Colonic mucosa (tissue), 4 donors: Measurements from ENCODE around the gene CACNG4. TPM values are rescaled to one million over a fixed set of nuclear protein-coding genes. Genes with fewer than 3 reads are reported as not detected.

Experiments
- DNase-seq: peaks from one replicate; pipeline ENCODE4 v3.0.0-alpha.2; 2020
- H3K27ac ChIP-seq: fragments of 200-600 bp; one replicate; pipeline ENCODE4 v1.8.0; 2021
- H3K27me3 ChIP-seq: fragments of 200-600 bp; one replicate; pipeline ENCODE4 v1.8.0; 2021
- H3K36me3 ChIP-seq: fragments of 200-600 bp; one replicate; pipeline ENCODE4 v1.8.0; 2021
- H3K4me1 ChIP-seq: fragments of 200-600 bp; one replicate; pipeline ENCODE4 v1.8.0; 2021; ENCODE audit warnings: mild to moderate bottlenecking
- H3K4me3 ChIP-seq: fragments of 200-600 bp; one replicate; pipeline ENCODE4 v1.8.0; 2021
- H3K9ac ChIP-seq, 2 donors: one replicate each; pipeline ENCODE4 v1.7.0; 2013; ENCODE audit warnings: control low read depth in 2 of 2, low read depth in 2 of 2, low read length in 2 of 2
- H3K9me3 ChIP-seq: fragments of 200-600 bp; one replicate; pipeline ENCODE4 v1.8.0; 2021
- intact Hi-C: fragments of 100-400 bp; cut with DNase I; formaldehyde crosslinking; loops from one replicate; pipeline ENCODE4 v1.14.1; 2022
- total RNA-seq, 2 donors: library from RNA; stranded (reverse); fragmentation: NEBNext Ultra II Directional in 1 of 2; extraction: Animal tissue kit (Norgen Biotek cat#: 25700) in 1 of 2; gene quantifications; one replicate each; pipeline ENCODE4 v1.2.1, GENCODE V29; 2021
- TF ChIP-seq, protein P1 (sequence below): fragments of 200-600 bp; IDR thresholded peaks from one replicate; pipeline ENCODE4 v1.8.0; 2022; ENCODE audit warnings: antibody characterized with exemption, mild to moderate bottlenecking
- donor health status: healthy.
- donor health status: DM: no; HTN: no; CAD: no.
- donor health status: DM: no; HTN: no; CAD: no.

Gene CACNG4
- total RNA-seq, 2 donors from 2014 or later, result 0.20 to 0.35 TPM

DNA sequence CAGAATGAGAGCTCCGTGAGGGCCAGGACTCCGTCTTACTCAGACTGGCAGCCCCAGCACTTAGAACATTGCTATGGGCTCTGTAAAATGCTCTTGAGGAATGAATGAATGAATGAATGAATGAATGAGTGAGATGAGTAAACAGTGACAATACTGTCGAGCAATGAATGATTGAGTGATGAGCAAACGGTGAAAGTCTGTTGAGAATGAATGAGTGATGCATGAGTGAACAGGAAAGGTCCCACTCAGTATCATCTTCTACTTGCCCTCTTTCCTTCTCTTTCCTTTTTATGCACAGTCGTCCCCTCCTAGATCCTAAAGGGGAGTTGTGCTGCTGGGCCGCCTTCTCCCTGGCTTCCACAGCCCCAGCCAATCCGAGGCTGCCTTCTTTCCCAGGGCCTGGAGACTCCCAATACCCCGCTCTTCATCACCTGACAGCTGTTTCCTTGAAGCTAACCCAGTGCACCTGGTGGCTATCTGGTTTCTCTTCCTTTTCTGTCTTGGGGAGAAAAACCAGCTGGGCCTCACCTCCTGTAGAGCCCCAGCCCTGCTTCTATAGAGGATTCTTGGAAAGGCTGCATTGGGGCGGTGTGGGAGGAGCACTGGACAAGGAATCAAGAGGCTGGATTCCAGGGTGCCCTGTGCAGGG is 47.1 kb downstream of the CACNG4 start:
- intact Hi-C loops, result no loop called here
- Histone ChIP-seq H3K36me3 (no peaks in the 10 kb centered on the region), H3K9me3 (no peaks in the 10 kb centered on the region), H3K27me3 (no peaks in the 10 kb centered on the region), H3K27ac (no peak overlapping the region), H3K4me1 (no peaks in the 10 kb centered on the region), H3K4me3 (no peak overlapping the region), H3K9ac (no peak overlapping the region)
- TF ChIP-seq, protein P1, sequence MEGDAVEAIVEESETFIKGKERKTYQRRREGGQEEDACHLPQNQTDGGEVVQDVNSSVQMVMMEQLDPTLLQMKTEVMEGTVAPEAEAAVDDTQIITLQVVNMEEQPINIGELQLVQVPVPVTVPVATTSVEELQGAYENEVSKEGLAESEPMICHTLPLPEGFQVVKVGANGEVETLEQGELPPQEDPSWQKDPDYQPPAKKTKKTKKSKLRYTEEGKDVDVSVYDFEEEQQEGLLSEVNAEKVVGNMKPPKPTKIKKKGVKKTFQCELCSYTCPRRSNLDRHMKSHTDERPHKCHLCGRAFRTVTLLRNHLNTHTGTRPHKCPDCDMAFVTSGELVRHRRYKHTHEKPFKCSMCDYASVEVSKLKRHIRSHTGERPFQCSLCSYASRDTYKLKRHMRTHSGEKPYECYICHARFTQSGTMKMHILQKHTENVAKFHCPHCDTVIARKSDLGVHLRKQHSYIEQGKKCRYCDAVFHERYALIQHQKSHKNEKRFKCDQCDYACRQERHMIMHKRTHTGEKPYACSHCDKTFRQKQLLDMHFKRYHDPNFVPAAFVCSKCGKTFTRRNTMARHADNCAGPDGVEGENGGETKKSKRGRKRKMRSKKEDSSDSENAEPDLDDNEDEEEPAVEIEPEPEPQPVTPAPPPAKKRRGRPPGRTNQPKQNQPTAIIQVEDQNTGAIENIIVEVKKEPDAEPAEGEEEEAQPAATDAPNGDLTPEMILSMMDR, result no peak
- no peak for DNase-seq

DNA sequence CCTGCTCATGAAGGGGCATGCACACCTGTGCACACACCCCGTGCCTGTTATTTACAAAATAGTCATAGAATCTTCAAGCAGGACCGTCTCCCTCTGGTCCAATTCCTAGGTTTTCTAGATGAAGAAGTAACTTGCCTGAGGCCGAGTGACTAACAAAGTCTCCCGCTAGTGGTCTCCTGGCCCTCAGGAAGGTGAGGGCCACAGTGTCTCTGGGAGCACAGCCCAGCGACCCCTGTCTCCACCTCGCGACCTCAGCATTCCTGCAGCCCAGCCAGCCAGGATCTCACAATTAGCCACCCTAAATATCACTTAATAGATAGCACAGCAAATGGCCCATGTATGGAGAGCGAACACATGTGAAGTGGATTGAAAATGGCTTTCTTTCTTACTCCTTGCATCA is 49.4 kb downstream of the CACNG4 start:
- H3K9ac ChIP-seq, result no peak overlapping the region
- TF ChIP-seq, protein P1, result no peak
- H3K36me3 ChIP-seq, result no peaks in the 10 kb centered on the region
- intact Hi-C loops, result no loop called here
- no peaks in the 10 kb centered on the region for H3K27me3 ChIP-seq
- H3K4me1 ChIP-seq, result no peaks in the 10 kb centered on the region
- no peak overlapping the region for H3K27ac ChIP-seq
- no peak for DNase-seq
- H3K4me3 ChIP-seq, result no peak overlapping the region
- H3K9me3 ChIP-seq, result no peaks in the 10 kb centered on the region

DNA sequence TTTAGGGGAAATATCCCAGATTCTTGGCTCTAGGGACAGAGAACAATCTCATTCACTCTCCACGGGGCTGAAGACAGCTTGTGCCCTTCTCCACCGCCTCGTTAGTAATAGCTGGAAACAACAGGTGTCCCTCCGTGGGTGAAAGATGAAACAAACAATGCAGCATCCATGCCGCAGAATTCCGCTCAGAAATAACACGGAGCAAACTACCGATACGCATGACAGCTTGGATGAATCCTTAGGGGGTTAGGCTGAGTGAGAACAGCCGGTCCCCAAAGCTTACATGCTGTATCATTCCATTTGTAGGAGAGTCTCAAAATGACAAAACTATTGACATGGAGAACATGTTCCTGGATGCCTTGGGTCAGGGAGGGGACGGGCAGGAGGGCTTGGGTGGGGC is 50.5 kb downstream of the CACNG4 start:
- intact Hi-C loops, result no loop called here
- H3K27me3 ChIP-seq, result no peaks in the 10 kb centered on the region
- no peak for DNase-seq
- H3K4me3 ChIP-seq, result no peak overlapping the region
- no peak overlapping the region for H3K27ac ChIP-seq
- H3K4me1 ChIP-seq, result no peaks in the 10 kb centered on the region
- TF ChIP-seq, protein P1, result no peak
- no peak overlapping the region for H3K9ac ChIP-seq
- H3K9me3 ChIP-seq, result no peaks in the 10 kb centered on the region
- H3K36me3 ChIP-seq, result no peaks in the 10 kb centered on the region

DNA sequence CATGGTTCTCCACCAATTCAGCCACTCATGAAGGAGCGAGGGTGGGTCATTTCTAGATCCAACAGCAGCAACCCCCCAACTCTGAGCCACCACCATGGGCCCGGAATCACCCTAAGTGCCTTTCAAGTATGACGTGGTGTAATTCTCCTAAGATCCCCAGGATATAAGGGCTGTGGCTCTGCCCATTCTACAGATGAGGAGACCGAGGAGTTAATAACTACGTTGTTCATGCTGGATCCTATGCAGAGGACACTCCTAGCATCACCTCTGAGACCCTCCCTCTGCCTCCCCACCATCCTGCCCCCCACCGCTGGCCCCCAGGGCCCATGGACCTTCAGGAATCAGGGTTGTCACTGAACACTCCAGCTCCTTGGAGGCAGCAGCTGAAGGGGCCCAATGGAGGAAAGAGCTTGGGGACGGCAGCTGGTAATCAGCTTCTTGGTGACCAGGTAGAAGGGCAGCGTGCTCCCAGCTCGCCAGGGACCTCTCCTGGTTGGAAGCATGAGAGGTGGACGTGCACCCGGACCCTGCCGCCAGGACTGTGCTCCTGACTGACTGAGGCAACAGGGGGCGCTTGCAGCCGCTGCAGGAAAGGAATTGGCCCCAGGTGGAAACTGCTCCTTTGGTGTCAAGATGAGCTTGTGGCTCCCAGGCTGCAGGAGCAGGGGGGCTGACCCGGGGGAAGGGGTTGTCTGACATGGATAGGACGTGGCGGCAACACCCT is 51.7 kb downstream of the CACNG4 start:
- intact Hi-C loops, result no loop called here
- Histone ChIP-seq H3K9ac (no peak overlapping the region), H3K27ac (no peak overlapping the region), H3K9me3 (no peaks in the 10 kb centered on the region), H3K36me3 (no peaks in the 10 kb centered on the region), H3K4me1 (no peaks in the 10 kb centered on the region), H3K27me3 (no peaks in the 10 kb centered on the region), H3K4me3 (no peak overlapping the region)
- TF ChIP-seq, protein P1, result no peak
- no peak for DNase-seq

DNA sequence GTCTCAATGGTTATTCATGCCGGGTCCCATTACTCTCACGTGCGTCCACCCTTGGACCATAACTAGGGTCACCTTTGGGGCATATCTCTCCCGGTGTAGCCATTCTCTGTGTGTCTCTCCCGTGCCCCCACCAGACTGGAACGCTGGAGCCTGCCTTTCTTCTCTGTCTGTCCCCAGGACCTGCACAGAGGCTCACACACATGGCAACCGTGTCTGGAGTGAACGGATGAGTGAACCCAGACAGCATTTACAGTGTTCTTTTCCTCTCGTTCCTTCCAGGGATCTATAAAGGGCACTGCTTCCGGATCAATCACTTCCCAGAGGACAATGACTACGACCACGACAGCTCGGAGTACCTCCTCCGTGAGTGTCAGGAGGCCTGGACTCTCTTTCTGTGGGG is 53.4 kb downstream of the CACNG4 start:
- DNase-seq, result no peak
- H3K36me3 ChIP-seq, result no peaks in the 10 kb centered on the region
- no peaks in the 10 kb centered on the region for H3K27me3 ChIP-seq
- no peak overlapping the region for H3K4me3 ChIP-seq
- no peak overlapping the region for H3K27ac ChIP-seq
- TF ChIP-seq, protein P1, result no peak
- no peaks in the 10 kb centered on the region for H3K9me3 ChIP-seq
- no peak overlapping the region for H3K9ac ChIP-seq
- intact Hi-C loops, result no loop called here
- H3K4me1 ChIP-seq, result no peaks in the 10 kb centered on the region
